ENCODE data around the gene RDM1.
"Not testable (repeated sequence)": the region's sequence is repeated elsewhere in the genome, so short reads cannot be mapped to it uniquely, and the experiment has no call there.

Gene RDM1

GRCh38 chr17:35907691-35908090 is 22.9 kb downstream of the RDM1 start:
- no peaks in the 10 kb centered on the region for H3K4me1 ChIP-seq (ENCODE audit: control insufficient read depth, low read depth, low read length)
- no peak overlapping the region for H3K27ac ChIP-seq (ENCODE audit: low read length)
- no peaks in the 10 kb centered on the region for H3K27me3 ChIP-seq (ENCODE audit: control insufficient read depth, insufficient read depth, low read length)
- no peak overlapping the region for H3K9ac ChIP-seq (ENCODE audit: low read length)
- no peak overlapping the region for H3K4me3 ChIP-seq (ENCODE audit: low read length)
- H3K9me3 ChIP-seq (ENCODE audit: control insufficient read depth, low read depth, low read length): peaks cover 3% of the 10 kb centered on the region
- H3K36me3 ChIP-seq (ENCODE audit: control insufficient read depth, low read depth, low read length): no peaks in the 10 kb centered on the region

GRCh38 chr17:35906926-35907637 is 23.5 kb downstream of the RDM1 start:
- Histone ChIP-seq H3K27ac (ENCODE audit: low read length) (no peak overlapping the region), H3K4me1 (ENCODE audit: control insufficient read depth, low read depth, low read length) (no peaks in the 10 kb centered on the region), H3K4me3 (ENCODE audit: low read length) (no peak overlapping the region), H3K9me3 (ENCODE audit: control insufficient read depth, low read depth, low read length) (peaks cover 3% of the 10 kb centered on the region), H3K9ac (ENCODE audit: low read length) (no peak overlapping the region), H3K36me3 (ENCODE audit: control insufficient read depth, low read depth, low read length) (no peaks in the 10 kb centered on the region), H3K27me3 (ENCODE audit: control insufficient read depth, insufficient read depth, low read length) (no peaks in the 10 kb centered on the region)

- Histone ChIP-seq H3K4me1 (ENCODE audit: control insufficient read depth, low read depth, low read length) (no peaks in the 10 kb centered on the region), H3K27me3 (ENCODE audit: control insufficient read depth, insufficient read depth, low read length) (no peaks in the 10 kb centered on the region), H3K9me3 (ENCODE audit: control insufficient read depth, low read depth, low read length) (peaks cover 3% of the 10 kb centered on the region), H3K4me3 (ENCODE audit: low read length) (no peak overlapping the region), H3K27ac (ENCODE audit: low read length) (no peak overlapping the region), H3K36me3 (ENCODE audit: control insufficient read depth, low read depth, low read length) (no peaks in the 10 kb centered on the region), H3K9ac (ENCODE audit: low read length) (no peak overlapping the region)
Measured at GRCh38 chr17:35906191-35906925, 24.2 kb downstream of the RDM1 start.

- no peaks in the 10 kb centered on the region for H3K27me3 ChIP-seq (ENCODE audit: control insufficient read depth, insufficient read depth, low read length)
- no peak overlapping the region for H3K4me3 ChIP-seq (ENCODE audit: low read length)
- H3K9ac ChIP-seq (ENCODE audit: low read length): no peak overlapping the region
- no peaks in the 10 kb centered on the region for H3K4me1 ChIP-seq (ENCODE audit: control insufficient read depth, low read depth, low read length)
- H3K9me3 ChIP-seq (ENCODE audit: control insufficient read depth, low read depth, low read length): no peaks in the 10 kb centered on the region
- no peak overlapping the region for H3K27ac ChIP-seq (ENCODE audit: low read length)
- H3K36me3 ChIP-seq (ENCODE audit: control insufficient read depth, low read depth, low read length): no peaks in the 10 kb centered on the region
Measured at GRCh38 chr17:35903451-35903850, 27.1 kb downstream of the RDM1 start.

- Histone ChIP-seq H3K36me3 (ENCODE audit: control insufficient read depth, low read depth, low read length) (no peaks in the 10 kb centered on the region), H3K27ac (ENCODE audit: low read length) (no peak overlapping the region), H3K27me3 (ENCODE audit: control insufficient read depth, insufficient read depth, low read length) (no peaks in the 10 kb centered on the region), H3K9ac (ENCODE audit: low read length) (no peak overlapping the region), H3K4me1 (ENCODE audit: control insufficient read depth, low read depth, low read length) (no peaks in the 10 kb centered on the region), H3K4me3 (ENCODE audit: low read length) (no peak overlapping the region), H3K9me3 (ENCODE audit: control insufficient read depth, low read depth, low read length) (no peaks in the 10 kb centered on the region)
Measured at GRCh38 chr17:35901631-35902175, 28.9 kb downstream of the RDM1 start.

GRCh38 chr17:35900708-35901480 is 29.7 kb downstream of the RDM1 start:
- Histone ChIP-seq H3K4me1 (ENCODE audit: control insufficient read depth, low read depth, low read length) (no peaks in the 10 kb centered on the region), H3K27ac (ENCODE audit: low read length) (no peak overlapping the region), H3K4me3 (ENCODE audit: low read length) (no peak overlapping the region), H3K9ac (ENCODE audit: low read length) (no peak overlapping the region), H3K27me3 (ENCODE audit: control insufficient read depth, insufficient read depth, low read length) (no peaks in the 10 kb centered on the region), H3K9me3 (ENCODE audit: control insufficient read depth, low read depth, low read length) (no peaks in the 10 kb centered on the region), H3K36me3 (ENCODE audit: control insufficient read depth, low read depth, low read length) (no peaks in the 10 kb centered on the region)

GRCh38 chr17:35900280-35900679 is 30.3 kb downstream of the RDM1 start:
- H3K27me3 ChIP-seq (ENCODE audit: control insufficient read depth, insufficient read depth, low read length): no peaks in the 10 kb centered on the region
- no peak overlapping the region for H3K9ac ChIP-seq (ENCODE audit: low read length)
- H3K9me3 ChIP-seq (ENCODE audit: control insufficient read depth, low read depth, low read length): no peaks in the 10 kb centered on the region
- no peaks in the 10 kb centered on the region for H3K4me1 ChIP-seq (ENCODE audit: control insufficient read depth, low read depth, low read length)
- no peak overlapping the region for H3K4me3 ChIP-seq (ENCODE audit: low read length)
- no peak overlapping the region for H3K27ac ChIP-seq (ENCODE audit: low read length)
- H3K36me3 ChIP-seq (ENCODE audit: control insufficient read depth, low read depth, low read length): no peaks in the 10 kb centered on the region

GRCh38 chr17:35898283-35899070 is 32.1 kb downstream of the RDM1 start:
- Histone ChIP-seq H3K4me1 (ENCODE audit: control insufficient read depth, low read depth, low read length) (no peaks in the 10 kb centered on the region), H3K9ac (ENCODE audit: low read length) (no peak overlapping the region), H3K36me3 (ENCODE audit: control insufficient read depth, low read depth, low read length) (no peaks in the 10 kb centered on the region), H3K27ac (ENCODE audit: low read length) (no peak overlapping the region), H3K4me3 (ENCODE audit: low read length) (no peak overlapping the region), H3K27me3 (ENCODE audit: control insufficient read depth, insufficient read depth, low read length) (no peaks in the 10 kb centered on the region), H3K9me3 (ENCODE audit: control insufficient read depth, low read depth, low read length) (no peaks in the 10 kb centered on the region)

GRCh38 chr17:35897772-35898171 is 32.8 kb downstream of the RDM1 start:
- H3K27ac ChIP-seq (ENCODE audit: low read length); H3K27me3 ChIP-seq (ENCODE audit: control insufficient read depth, insufficient read depth, low read length); H3K4me3 ChIP-seq (ENCODE audit: low read length): not testable (repeated sequence)

GRCh38 chr17:35895636-35896587 is 34.7 kb downstream of the RDM1 start:
- Histone ChIP-seq H3K4me3 (ENCODE audit: low read length) (no peak overlapping the region), H3K27ac (ENCODE audit: low read length) (no peak overlapping the region), H3K9me3 (ENCODE audit: control insufficient read depth, low read depth, low read length) (no peaks in the 10 kb centered on the region), H3K27me3 (ENCODE audit: control insufficient read depth, insufficient read depth, low read length) (no peaks in the 10 kb centered on the region), H3K9ac (ENCODE audit: low read length) (no peak overlapping the region), H3K36me3 (ENCODE audit: control insufficient read depth, low read depth, low read length) (no peaks in the 10 kb centered on the region), H3K4me1 (ENCODE audit: control insufficient read depth, low read depth, low read length) (peaks cover 2% of the 10 kb centered on the region)

More at GRCh38 chr17:35897772-35898171, 32.8 kb downstream of the RDM1 start:
- H3K9me3 ChIP-seq (ENCODE audit: control insufficient read depth, low read depth, low read length); H3K36me3 ChIP-seq (ENCODE audit: control insufficient read depth, low read depth, low read length); H3K9ac ChIP-seq (ENCODE audit: low read length); H3K4me1 ChIP-seq (ENCODE audit: control insufficient read depth, low read depth, low read length): not testable (repeated sequence)

All from iPS-18a (cell line).